H9 (cell line): ENCODE results near the gene CAV2. TPM values are rescaled to one million over a fixed set of nuclear protein-coding genes. Genes with fewer than 3 reads are reported as not detected.

Experiments
- DNase-seq: peaks from one replicate; pipeline ENCODE4 v3.0.0-alpha.2; 2017
- H2AFZ ChIP-seq: one replicate; pipeline ENCODE4 v1.6.1; 2013; ENCODE audit warnings: mild to moderate bottlenecking, low read length, control low read depth, moderate library complexity
- H2AK5ac ChIP-seq: 2 replicates; pipeline ENCODE4 v1.6.1; 2013; ENCODE audit warnings: low read length, control low read depth, mixed read lengths; ENCODE audit not compliant: insufficient read length
- H2BK120ac ChIP-seq: one replicate; pipeline ENCODE4 v1.6.1; 2013; ENCODE audit warnings: low read depth, mild to moderate bottlenecking, low read length, control low read depth, inconsistent platforms; ENCODE audit not compliant: poor library complexity, severe bottlenecking
- H2BK12ac ChIP-seq: 2 replicates; pipeline ENCODE4 v1.6.1; 2013; ENCODE audit warnings: low read length, control low read depth, mixed read lengths, low read depth; ENCODE audit not compliant: insufficient read length
- H2BK15ac ChIP-seq: 2 replicates; pipeline ENCODE4 v1.6.1; 2013; ENCODE audit warnings: low read depth, low read length, control low read depth
- H2BK20ac ChIP-seq: one replicate; pipeline ENCODE4 v1.6.1; 2013; ENCODE audit warnings: low read depth, mild to moderate bottlenecking, low read length, control low read depth, inconsistent platforms; ENCODE audit not compliant: poor library complexity, severe bottlenecking
- H2BK5ac ChIP-seq: 2 replicates; pipeline ENCODE4 v1.6.1; 2013; ENCODE audit warnings: low read length, control low read depth, mixed read lengths; ENCODE audit not compliant: insufficient read length
- H3K14ac ChIP-seq: 2 replicates; pipeline ENCODE4 v1.6.1; 2013; ENCODE audit warnings: low read length, control low read depth; ENCODE audit not compliant: insufficient read depth
- H3K18ac ChIP-seq: 2 replicates; pipeline ENCODE4 v1.6.1; 2013; ENCODE audit warnings: low read depth, mild to moderate bottlenecking, mixed read lengths, low read length, control low read depth; ENCODE audit not compliant: insufficient read length
- H3K23ac ChIP-seq: 2 replicates; pipeline ENCODE4 v1.6.1; 2013; ENCODE audit warnings: low read length, control low read depth, mixed read lengths, low read depth; ENCODE audit not compliant: insufficient read length
- H3K23me2 ChIP-seq: 2 replicates; pipeline ENCODE4 v1.6.1; 2013; ENCODE audit warnings: low read depth, mild to moderate bottlenecking, mixed read lengths, low read length, control low read depth; ENCODE audit not compliant: insufficient read length, poor library complexity, severe bottlenecking
- H3K27ac ChIP-seq: 2 replicates; pipeline ENCODE4 v1.5.1; 2013; ENCODE audit warnings: low read length, control low read depth, mixed read lengths, low read depth; ENCODE audit not compliant: insufficient read length
- H3K27me3 ChIP-seq: 2 replicates; pipeline ENCODE4 v1.6.1; 2013; ENCODE audit warnings: low read length, control low read depth, inconsistent platforms; ENCODE audit not compliant: insufficient read depth
- H3K4ac ChIP-seq: 2 replicates; pipeline ENCODE4 v1.6.1; 2013; ENCODE audit warnings: low read depth, mild to moderate bottlenecking, control low read depth, inconsistent platforms, low read length, moderate library complexity
- H3K4me1 ChIP-seq: 2 replicates; pipeline ENCODE4 v1.6.1; 2013; ENCODE audit warnings: low read length, control low read depth, inconsistent platforms; ENCODE audit not compliant: insufficient read depth
- H3K4me2 ChIP-seq: 2 replicates; pipeline ENCODE4 v1.6.1; 2013; ENCODE audit warnings: low read length, control low read depth, mixed read lengths; ENCODE audit not compliant: insufficient read length, insufficient read depth
- H3K56ac ChIP-seq: 2 replicates; pipeline ENCODE4 v1.6.1; 2013; ENCODE audit warnings: low read depth, mild to moderate bottlenecking, mixed read lengths, low read length, control low read depth; ENCODE audit not compliant: insufficient read length
- H3K79me1 ChIP-seq: 2 replicates; pipeline ENCODE4 v1.6.1; 2013; ENCODE audit warnings: low read depth, mild to moderate bottlenecking, moderate library complexity, low read length, control low read depth, inconsistent platforms; ENCODE audit not compliant: insufficient read depth, poor library complexity, severe bottlenecking
- H3K79me2 ChIP-seq: 2 replicates; pipeline ENCODE4 v1.6.1; 2013; ENCODE audit warnings: low read length, control low read depth, inconsistent platforms; ENCODE audit not compliant: insufficient read depth
- H3K9ac ChIP-seq: 2 replicates; pipeline ENCODE4 v1.6.1; 2013; ENCODE audit warnings: low read length, control low read depth, mixed read lengths; ENCODE audit not compliant: insufficient read length; ENCODE audit errors: extremely low read depth
- H3K9me3 ChIP-seq: one replicate; pipeline ENCODE4 v1.6.1; 2013; ENCODE audit warnings: low read depth, low read length, inconsistent platforms; ENCODE audit not compliant: control insufficient read depth
- H3T11ph ChIP-seq: one replicate; pipeline ENCODE4 v1.6.1; 2013; ENCODE audit warnings: mild to moderate bottlenecking, low read length, control low read depth, inconsistent platforms
- H4K20me1 ChIP-seq: one replicate; pipeline ENCODE4 v1.6.1; 2013; ENCODE audit not compliant: control insufficient read depth, insufficient read length, insufficient read depth
- H4K5ac ChIP-seq: 2 replicates; pipeline ENCODE4 v1.6.1; 2013; ENCODE audit warnings: low read depth, mild to moderate bottlenecking, mixed read lengths, low read length, control low read depth; ENCODE audit not compliant: insufficient read length
- H4K8ac ChIP-seq: replicated peaks from 2 replicates; pipeline ENCODE4 v1.6.1; 2013; ENCODE audit warnings: low read length, control low read depth, mixed read lengths, low read depth; ENCODE audit not compliant: insufficient read length
- H4K91ac ChIP-seq: 2 replicates; pipeline ENCODE4 v1.6.1; 2013; ENCODE audit warnings: low read depth, mild to moderate bottlenecking, moderate library complexity, mixed read lengths, low read length, control low read depth; ENCODE audit not compliant: insufficient read length
- H3K27ac Mint-ChIP-seq, 3 experiments: 2 replicates in 2 of 3; 3 replicates in 1 of 3; pipeline ENCODE4 v1.8.0; 2020 to 2021; ENCODE audit warnings: mixed read lengths in 3 of 3, mild to moderate bottlenecking in 1 of 3, moderate library complexity in 1 of 3
- H3K27me3 Mint-ChIP-seq: 2 replicates; pipeline ENCODE4 v1.8.0; 2021; ENCODE audit warnings: low read depth, mild to moderate bottlenecking, moderate library complexity, mixed read lengths
- H3K36me3 Mint-ChIP-seq, 3 experiments: 2 replicates in 2 of 3; 3 replicates in 1 of 3; pipeline ENCODE4 v1.8.0; 2020 to 2021; ENCODE audit warnings: low read depth in 3 of 3, mixed read lengths in 3 of 3; ENCODE audit not compliant: insufficient read depth in 1 of 3
- H3K4me1 Mint-ChIP-seq, 2 experiments: 2 replicates each; pipeline ENCODE4 v1.8.0; 2020; ENCODE audit warnings: mixed read lengths in 2 of 2
- H3K4me3 Mint-ChIP-seq, 2 experiments: 2 replicates in 1 of 2; 3 replicates in 1 of 2; pipeline ENCODE4 v1.8.0; 2020 to 2021; ENCODE audit warnings: mild to moderate bottlenecking in 2 of 2, mixed read lengths in 2 of 2, moderate library complexity in 1 of 2
- H3K9me3 Mint-ChIP-seq, 2 experiments: 2 replicates in 1 of 2; 3 replicates in 1 of 2; pipeline ENCODE4 v1.8.0; 2020; ENCODE audit warnings: mild to moderate bottlenecking in 2 of 2, mixed read lengths in 2 of 2, moderate library complexity in 1 of 2
- CTCF ChIP-seq: fragments of 200-600 bp; sonication (generic); conservative IDR thresholded peaks from 3 replicates; pipeline ENCODE4 v1.8.0; 2021; ENCODE audit warnings: antibody characterized with exemption, mild to moderate bottlenecking
- WGBS: extraction: QIAGEN DNeasy Blood & Tissue Kit; methylation state at CpG from one replicate; pipeline ENCODE4 v1.1.7; 2013; ENCODE audit warnings: missing lambda C conversion rate, low lambda C conversion rate, mixed read lengths; ENCODE audit not compliant: insufficient read length; ENCODE audit errors: extremely low coverage; 5-methylcytosine and 5-hydroxymethylcytosine counted together
- total RNA-seq: library from RNA; stranded (reverse); gene quantifications from 2 replicates; pipeline ENCODE4 v1.2.1, GENCODE V29; 2021

CAV2 gene
- total RNA-seq, 1 experiment from 2014 or later = 3.7 TPM

- no peaks in the 10 kb centered on the region for H4K20me1 ChIP-seq
- no peak for TF ChIP-seq CTCF
- no peaks in the 10 kb centered on the region for H3K27me3 ChIP-seq
- H2BK120ac ChIP-seq = no peak overlapping the region
- H2AK5ac ChIP-seq = no peak overlapping the region
- Mint-ChIP-seq H3K27me3 (no peaks in the 10 kb centered on the region), H3K27ac (no peak overlapping the region), H3K4me1 (peaks cover 4% of the 10 kb centered on the region in 2 experiments; a peak in 3 of 4 replicates), H3K9me3 (no peaks in the 10 kb centered on the region), H3K36me3 (no peaks in the 10 kb centered on the region), H3K4me3 (no peak overlapping the region)
- H3K79me2 ChIP-seq = no peaks in the 10 kb centered on the region
- no CpG with 5 or more reads among the region's 4 CpGs for whole genome bisulfite sequencing
- H3K23ac ChIP-seq = no peak overlapping the region
- H3T11ph ChIP-seq = no peak overlapping the region
- no peak overlapping the region for H2BK5ac ChIP-seq
- H4K8ac ChIP-seq = no peak overlapping the region
- no peak overlapping the region for H3K14ac ChIP-seq
- no peak overlapping the region for H2AFZ ChIP-seq
- H3K27ac ChIP-seq = no peak overlapping the region
- no peak overlapping the region for H3K18ac ChIP-seq
- no peaks in the 10 kb centered on the region for H3K79me1 ChIP-seq
- no peak overlapping the region for H3K56ac ChIP-seq
- H3K4me1 ChIP-seq = no peaks in the 10 kb centered on the region
- H3K9me3 ChIP-seq = no peaks in the 10 kb centered on the region
- no peak overlapping the region for H2BK20ac ChIP-seq
- H4K5ac ChIP-seq = no peak overlapping the region
- H3K4me2 ChIP-seq = no peak overlapping the region
- H4K91ac ChIP-seq = no peak overlapping the region
- H3K9ac ChIP-seq = no peak overlapping the region
- H3K23me2 ChIP-seq = no peaks in the 10 kb centered on the region
- no peak for DNase-seq
- no peak overlapping the region for H2BK15ac ChIP-seq
- no peak overlapping the region for H2BK12ac ChIP-seq
- no peak overlapping the region for H3K4ac ChIP-seq
Measured at GRCh38 chr7:116464375-116464774, 35.2 kb upstream of the CAV2 start.
